ENCODE measurements around the gene RUVBL2. TPM values are rescaled to one million over a fixed set of nuclear protein-coding genes. Genes with fewer than 3 reads are reported as not detected.

The RUVBL2 gene
- total RNA-seq, 1 donor from 2014 or later, result 96.6 TPM

- peak; percentile 40 for DNase-seq
Observed at GRCh38 chr19:48964205-48965039, 29.3 kb upstream of the RUVBL2 start.

- peak; percentile 97 for DNase-seq
Observed at GRCh38 chr19:48965040-48965805, 28.5 kb upstream of the RUVBL2 start, which contains the start of gene FTL. TSS of gene FTL (plus strand) at chr19:48965309. CDS start at chr19:48965508, 199 bp downstream.

- peak; percentile 95 for DNase-seq
Observed at GRCh38 chr19:48965806-48966540, 27.7 kb upstream of the RUVBL2 start.

GRCh38 chr19:48966541-48967345 is 26.9 kb upstream of the RUVBL2 start:
- no peak for DNase-seq

GRCh38 chr19:48967346-48968178 is 26.1 kb upstream of the RUVBL2 start:
- no peak for DNase-seq

- DNase-seq, result no peak
Observed at GRCh38 chr19:48968179-48968661, 25.5 kb upstream of the RUVBL2 start.

- DNase-seq, result no peak
Observed at GRCh38 chr19:48968813-48969218, 24.9 kb upstream of the RUVBL2 start.

- no peak for DNase-seq
Observed at GRCh38 chr19:48969276-48970138, 24.2 kb upstream of the RUVBL2 start.

- no peak for DNase-seq
Observed at GRCh38 chr19:48970139-48970766, 23.4 kb upstream of the RUVBL2 start.

GRCh38 chr19:48970923-48971395 is 22.7 kb upstream of the RUVBL2 start:
- peak; percentile 91 for DNase-seq

GRCh38 chr19:48975947-48976847 is 17.5 kb upstream of the RUVBL2 start:
- DNase-seq, result peak; percentile 70

- no peak for DNase-seq
Observed at GRCh38 chr19:48977061-48977460, 16.6 kb upstream of the RUVBL2 start.

- DNase-seq, result no peak
Observed at GRCh38 chr19:48982280-48982679, 11.4 kb upstream of the RUVBL2 start.

GRCh38 chr19:48985711-48986110 is 8.0 kb upstream of the RUVBL2 start:
- DNase-seq, result no peak

- no peak for DNase-seq
Observed at GRCh38 chr19:48986211-48986610, 7.5 kb upstream of the RUVBL2 start.

GRCh38 chr19:48987323-48987722 is 6.4 kb upstream of the RUVBL2 start:
- DNase-seq, result no peak

- DNase-seq, result no peak
Observed at GRCh38 chr19:48988286-48988685, 5.4 kb upstream of the RUVBL2 start.

- no peak for DNase-seq
Observed at GRCh38 chr19:48988860-48989259, 4.8 kb upstream of the RUVBL2 start.

Data from tongue (tissue), 2 donors.